Uterus (tissue), 2 donors: ENCODE measurements around the gene NXN.

ENCODE experiments used
- CTCF ChIP-seq, 4 experiments: fragments of 200-600 bp in 2 of 4; fragments of 450-650 bp in 2 of 4; sonication (generic) in 2 of 4; IDR thresholded peaks; one replicate each; pipeline ENCODE4 v1.5.1; 2016 to 2019; ENCODE audit warnings: antibody characterized with exemption in 4 of 4, mild to moderate bottlenecking in 2 of 4, moderate library complexity in 1 of 4
- POLR2A ChIP-seq, 2 donors: fragments of 450-650 bp; IDR thresholded peaks; one replicate each; pipeline ENCODE4 v1.6.1; 2016; ENCODE audit warnings: antibody characterized with exemption in 2 of 2, mild to moderate bottlenecking in 1 of 2, moderate library complexity in 1 of 2

GRCh38 chr17:945672-946071, 33.9 kb downstream of the NXN start:
- TF ChIP-seq CTCF (IDR thresholded peaks at IDR 0.05) (no peak), POLR2A (IDR thresholded peaks at IDR 0.05) (no peak)
